DMS114 treated with DMSO at 0.1 percent for 48 hours (cell line): ENCODE data around the gene SLC14A1.
A peak's percentile ranks its signal among the peaks of the same experiment; 100 is the strongest.

Experiments used
- DNase-seq: peaks from one replicate; lab custom pipeline; 2025; ENCODE audit not compliant: unreplicated experiment; lab: John Stamatoyannopoulos, UW

The SLC14A1 gene

DNA sequence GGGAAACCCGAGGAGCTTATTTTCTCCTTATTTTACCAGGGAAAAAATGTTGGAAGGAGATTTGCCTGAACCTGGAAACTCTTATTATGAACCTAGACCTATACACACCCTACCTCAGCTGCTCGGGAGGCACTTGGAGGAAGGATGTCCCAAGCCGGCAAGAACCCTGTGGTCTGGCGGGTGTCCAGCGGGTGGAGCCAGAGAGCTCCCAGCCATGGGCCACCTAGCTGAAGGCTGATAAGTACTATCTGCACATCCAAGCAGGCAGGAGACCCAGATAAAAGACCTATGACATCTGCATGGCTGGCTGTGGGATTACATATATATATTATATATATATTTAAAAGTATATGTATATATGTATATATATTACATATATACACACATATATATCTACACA, 1.1 kb upstream of the SLC14A1 start:
- peak; percentile 63 for DNase-seq

DNA sequence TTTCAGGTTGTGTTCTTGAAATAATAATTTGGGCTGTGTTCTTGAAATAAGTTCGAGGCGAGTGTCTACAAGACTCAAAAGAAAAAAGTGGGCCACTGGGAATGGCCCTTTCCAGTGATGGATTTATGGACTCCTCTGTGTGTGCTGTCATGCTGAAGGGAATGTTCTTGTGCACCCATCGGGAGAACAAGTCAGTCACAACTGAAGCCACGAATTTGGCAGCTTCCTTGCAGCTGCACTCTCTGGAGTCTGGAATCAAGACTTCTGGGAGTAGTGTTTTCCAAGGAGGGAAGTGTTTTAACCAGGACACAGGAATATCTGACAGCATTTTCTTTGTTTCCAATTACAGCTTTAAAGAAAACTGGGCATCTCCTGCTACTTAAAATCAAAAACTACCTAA, 620 bp downstream of the SLC14A1 start:
- DNase-seq, result no peak

DNA sequence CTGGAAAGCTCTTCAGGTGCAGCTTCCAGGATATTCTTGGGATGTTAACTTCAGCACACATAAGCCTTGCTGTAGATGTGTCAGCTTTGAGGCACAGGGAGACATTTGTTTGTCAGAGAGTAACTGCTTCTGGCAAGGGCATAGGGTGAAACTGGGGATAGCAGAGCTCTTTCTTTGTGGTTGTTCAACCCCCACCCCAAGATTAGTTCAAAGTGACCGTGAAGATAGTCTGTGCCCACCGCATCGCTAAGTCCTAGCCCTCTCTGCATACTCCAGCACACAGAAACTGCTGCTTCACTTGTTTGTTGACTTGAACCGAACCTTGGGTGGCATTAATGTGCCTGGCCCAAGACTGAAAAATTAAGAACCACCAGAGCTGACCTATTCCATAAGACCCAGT, 1.4 kb downstream of the SLC14A1 start:
- no peak for DNase-seq

DNA sequence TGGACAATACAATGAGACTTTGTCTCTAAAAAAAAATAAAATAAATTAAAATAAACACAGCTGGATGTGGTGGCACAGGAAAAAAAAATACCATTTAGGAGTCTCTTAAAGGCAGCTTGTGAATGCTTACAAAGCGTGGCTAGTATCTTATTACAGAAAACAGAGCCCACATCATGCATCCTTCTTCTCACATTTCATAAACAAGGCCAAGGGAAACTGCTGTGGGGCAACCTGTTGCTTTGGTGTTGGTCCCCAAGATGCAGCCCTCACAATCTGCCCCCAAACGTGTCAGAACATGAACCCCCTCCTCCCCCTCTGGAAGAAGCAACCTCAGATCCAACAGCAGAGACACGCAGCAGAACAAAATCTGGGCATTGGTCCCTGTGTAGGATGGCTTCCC, 2.6 kb downstream of the SLC14A1 start:
- no peak for DNase-seq

DNA sequence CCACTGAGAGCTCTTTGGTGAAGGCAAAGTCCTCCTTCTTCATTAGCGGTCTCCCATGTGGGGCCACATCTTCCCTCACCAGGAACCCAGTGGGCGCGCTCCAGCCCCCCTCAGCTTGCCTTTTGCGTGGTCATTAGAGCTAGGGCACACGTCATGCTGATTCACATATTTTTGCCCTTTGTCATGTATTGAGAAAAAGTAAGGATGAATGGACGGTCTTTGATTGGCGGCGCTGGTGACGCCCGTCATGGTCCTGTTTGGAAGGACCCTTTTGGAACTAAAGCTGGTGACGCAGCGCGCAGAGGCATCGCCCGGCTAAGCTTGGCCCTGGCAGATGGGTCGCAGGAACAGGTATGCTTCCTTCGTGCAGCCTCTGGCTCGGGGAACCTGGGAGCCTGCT, 3.1 kb downstream of the SLC14A1 start:
- DNase-seq, result no peak

DNA sequence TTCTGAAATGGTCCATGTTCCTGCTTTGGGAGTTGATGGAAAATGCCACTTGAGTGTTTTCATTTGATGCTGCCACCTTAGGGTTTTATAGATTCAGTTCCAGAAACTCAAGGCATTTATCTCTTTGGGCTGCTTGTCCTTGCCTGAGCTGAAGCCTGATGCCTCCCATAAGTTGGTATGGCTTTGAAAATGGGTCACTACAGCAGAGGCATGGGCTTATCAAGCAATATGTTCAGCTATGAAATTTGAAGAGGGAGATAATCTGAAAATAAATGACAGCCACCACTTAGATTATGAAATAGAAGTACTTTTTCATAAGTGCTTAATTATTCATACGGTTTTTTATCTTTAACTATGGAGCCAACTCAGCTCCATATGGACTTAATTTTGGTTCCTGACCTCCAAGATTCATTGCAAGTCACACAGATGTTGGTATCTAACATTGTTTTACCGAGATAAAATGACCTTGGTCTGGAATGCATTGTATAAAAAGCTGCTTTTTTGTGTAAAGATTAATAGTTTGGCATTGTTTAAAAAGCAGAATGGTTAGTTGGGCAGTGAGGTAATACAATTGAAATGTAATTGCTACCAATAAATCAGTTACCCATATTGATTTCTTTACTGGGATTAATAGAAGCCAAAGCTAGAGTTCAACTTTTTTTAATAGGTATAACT, 4.5 kb downstream of the SLC14A1 start:
- DNase-seq, result no peak

DNA sequence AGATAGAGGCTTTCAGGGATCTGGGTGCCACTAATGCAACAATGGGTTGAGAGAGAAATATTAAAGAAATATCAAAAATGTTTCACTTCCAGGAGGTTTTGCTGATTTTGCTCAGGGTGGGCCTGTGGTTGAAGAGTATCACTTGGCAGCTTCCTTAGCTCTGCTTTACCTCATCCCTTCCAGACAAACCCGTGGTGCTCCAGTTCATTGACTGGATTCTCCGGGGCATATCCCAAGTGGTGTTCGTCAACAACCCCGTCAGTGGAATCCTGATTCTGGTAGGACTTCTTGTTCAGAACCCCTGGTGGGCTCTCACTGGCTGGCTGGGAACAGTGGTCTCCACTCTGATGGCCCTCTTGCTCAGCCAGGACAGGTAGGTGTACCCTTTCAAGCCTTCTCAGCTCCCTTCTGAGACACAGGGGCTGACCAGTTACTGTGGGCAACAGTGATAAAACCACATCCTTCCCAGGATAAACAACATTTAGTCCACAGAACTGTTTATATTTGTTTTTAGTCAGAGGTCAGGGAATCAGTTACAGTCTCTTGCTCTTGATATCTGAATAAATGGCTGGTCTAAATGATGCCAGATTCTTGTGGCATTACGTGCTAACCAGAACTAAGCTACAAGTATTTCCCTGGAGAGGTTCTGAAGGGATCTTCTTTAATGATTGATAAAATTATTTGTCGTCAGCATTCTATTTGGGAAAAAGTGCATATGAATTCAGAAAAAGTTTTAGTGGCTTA, 7.0 kb downstream of the SLC14A1 start:
- DNase-seq, result no peak

DNA sequence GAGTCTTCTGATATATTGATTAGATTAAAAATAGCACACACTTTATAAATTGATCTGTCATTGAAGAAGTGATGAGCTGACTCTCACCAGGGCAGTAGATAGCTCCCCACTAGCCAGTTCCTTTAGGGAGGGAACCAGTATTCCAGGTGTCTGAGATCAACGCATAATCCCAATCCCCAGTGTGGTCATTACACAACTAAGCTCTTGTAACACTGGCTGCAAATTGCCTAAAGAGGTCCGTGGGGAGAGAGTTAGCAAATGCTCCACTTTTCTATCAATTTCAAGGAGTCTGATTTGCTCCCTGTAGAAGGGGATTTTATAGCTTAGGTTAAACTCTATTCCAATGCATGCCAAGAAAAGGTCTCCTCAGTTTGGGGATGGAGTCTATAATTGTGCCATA, 7.7 kb downstream of the SLC14A1 start:
- no peak for DNase-seq

DNA sequence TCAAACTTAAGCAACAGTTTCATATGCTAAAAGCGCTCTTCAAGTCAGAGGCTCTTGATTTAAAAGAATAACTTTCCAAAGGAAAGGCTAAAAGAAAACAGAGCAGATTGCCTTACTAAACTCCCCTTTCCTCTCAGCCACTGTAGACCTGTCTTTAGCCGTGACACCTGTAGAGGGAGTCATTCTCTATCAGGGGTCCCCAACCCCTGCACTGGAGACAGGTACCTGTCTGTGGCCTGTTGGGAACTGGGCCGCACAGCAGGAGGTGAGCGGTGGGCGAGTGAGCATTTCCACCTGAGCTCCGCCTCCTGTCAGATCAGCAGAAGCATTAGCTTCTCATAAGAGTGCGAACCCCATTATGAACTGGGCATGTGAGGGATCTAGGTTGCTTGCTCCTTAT, 9.6 kb downstream of the SLC14A1 start:
- no peak for DNase-seq

DNA sequence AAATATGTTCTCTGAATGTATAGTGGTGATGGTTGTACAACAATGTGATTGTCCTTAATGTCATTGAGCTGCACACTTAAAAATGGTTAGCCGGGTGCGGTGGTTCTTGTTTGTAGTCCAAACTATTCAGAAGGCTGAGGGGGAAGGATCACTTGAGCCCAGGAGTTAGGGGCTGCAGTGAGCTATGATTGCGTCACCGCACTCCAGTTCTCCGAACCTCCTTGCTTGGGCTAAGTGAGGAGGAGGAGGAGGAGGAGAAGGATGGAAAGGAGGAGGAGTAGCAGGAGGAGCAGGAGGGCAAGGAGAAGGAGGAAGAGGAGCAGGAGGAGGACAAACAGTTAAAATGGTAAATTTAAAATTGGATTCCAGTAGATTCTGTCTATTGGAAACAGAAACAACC, 10.5 kb downstream of the SLC14A1 start:
- DNase-seq, result no peak

DNA sequence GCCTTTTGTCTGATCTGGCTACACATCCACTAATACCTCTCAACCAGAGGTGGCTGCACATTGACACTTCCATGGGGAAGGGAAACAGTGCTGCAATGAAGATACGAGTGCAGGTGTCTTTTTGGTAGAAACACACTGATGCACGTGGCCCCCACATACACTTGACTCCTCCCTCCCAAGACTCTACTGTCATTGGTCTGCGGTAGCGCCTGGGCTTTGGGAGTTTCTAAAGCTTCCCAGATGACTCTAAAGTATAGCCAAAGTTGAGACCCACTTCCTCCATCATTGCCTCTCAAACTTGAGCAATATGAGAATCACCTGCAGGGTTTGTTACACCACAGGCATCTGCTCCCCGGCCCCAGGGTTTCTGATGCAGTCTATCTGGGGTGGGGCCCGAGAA, 11.0 kb downstream of the SLC14A1 start:
- no peak for DNase-seq

DNA sequence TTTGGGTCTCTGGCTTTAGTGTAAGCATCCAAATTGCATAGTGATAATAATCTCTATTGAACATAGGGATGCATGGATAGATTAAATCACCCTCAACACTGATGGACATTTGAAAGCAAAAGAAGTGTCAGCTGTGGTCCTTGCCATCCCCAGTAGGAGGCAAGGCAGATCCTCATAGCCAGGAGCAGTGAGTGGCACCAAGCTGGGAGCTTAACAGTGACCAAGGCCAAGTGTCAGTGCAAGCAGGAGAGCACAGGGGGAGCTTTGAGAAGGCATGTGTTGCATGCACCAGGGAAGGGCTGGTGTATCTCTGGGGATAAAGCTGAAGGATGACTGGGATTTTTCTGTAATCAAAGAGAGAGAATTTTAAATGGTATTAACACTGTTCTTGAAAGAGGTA, 14.7 kb downstream of the SLC14A1 start:
- no peak for DNase-seq

DNA sequence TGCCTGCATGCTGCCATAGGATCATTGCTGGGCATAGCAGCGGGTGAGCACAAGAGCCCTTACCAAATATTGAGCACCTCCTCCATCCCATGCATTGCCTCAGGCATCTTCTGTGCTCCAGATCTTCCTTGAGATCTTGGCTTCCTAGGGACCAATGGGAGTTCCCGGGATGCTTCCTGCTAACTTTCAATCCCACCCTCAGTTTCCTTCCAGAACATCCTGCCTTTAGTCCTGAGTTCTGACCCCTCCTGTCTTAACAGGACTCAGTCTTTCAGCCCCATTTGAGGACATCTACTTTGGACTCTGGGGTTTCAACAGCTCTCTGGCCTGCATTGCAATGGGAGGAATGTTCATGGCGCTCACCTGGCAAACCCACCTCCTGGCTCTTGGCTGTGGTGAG, 15.3 kb downstream of the SLC14A1 start:
- DNase-seq, result no peak

DNA sequence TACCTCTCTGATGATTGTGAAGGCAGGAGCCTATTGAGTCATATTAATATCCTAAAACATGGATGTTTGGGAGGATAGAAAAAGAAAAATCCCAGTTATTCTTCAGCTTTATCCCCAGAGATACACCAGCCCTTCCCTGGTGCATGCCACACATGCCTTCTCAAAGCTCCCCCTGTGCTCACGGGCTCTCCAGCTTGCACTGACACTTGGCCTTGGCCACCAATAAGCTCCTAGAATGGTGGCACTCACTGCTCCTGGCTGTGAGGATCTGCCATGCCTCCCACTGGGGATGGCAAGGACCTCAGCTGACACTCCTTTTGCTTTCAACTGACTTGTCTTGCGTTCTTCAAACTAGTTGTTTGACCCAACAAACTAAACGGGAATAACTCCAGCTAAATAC, 15.9 kb downstream of the SLC14A1 start:
- no peak for DNase-seq

DNA sequence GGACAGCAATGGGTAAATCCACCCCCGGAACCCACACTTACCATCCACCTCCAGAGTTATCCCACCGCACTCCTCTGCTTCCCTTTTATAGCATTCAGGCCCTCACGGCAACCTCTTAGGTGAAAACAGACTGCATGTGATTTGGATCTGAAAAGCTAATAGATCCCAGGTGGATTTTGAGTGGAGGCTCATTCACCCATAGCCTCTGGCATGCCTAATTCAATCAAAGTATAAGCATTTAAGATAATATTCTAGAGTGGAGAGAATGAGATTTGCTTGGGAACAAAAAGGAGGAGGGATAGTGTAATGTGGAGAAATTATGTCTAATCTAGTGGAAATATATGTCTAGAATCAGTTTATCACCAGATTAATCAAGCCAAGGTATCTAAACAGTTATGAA, 17.1 kb downstream of the SLC14A1 start:
- no peak for DNase-seq

DNA sequence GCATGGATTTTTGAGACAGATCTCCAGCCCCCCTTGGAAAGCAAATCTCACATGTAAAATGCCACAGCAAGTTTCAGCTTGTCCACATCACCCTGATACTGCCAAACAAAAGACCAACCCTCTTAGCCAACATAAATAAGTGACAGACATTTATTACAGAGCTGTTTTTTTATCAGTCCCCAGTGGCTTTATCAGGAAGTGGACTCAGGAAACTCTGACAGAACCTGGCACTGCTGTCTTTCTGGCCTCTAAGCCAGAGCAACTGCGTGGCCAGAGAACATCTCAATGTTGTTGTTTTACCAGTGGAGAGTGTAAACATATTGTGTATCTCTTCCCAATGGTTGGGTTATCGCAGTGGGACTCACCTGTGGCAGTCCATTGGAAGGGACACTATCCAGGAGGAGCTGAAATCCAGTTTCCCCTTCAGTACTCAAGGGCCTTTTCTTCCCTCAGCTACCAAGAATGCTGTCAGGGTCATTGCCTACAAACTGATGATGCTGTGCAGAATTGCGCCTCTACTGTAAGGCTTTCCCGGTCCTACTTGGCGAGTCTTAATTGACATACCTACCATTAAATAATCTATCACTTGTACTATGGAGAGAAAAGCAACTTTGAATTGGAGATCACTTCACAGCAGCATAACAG, 22.0 kb downstream of the SLC14A1 start:
- no peak for DNase-seq

DNA sequence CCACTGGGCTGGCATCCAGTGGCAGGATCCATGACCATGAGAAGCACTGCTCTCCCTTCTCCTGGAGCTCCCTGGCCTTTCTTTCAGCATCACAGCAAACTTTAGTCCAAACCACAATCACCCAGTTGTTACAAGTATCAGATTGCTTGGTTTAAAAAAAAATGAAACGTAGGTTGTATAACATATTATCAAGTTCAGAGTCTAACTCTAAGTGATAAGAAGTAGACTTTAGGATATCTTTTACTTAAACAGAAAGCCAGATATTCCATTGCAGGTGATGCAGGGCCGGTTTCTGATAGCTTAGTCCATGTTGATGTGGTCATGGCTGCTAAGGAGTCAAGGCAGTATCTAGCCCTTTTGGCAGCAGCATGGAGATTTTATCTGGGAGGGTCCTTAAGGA, 24.5 kb downstream of the SLC14A1 start:
- no peak for DNase-seq

DNA sequence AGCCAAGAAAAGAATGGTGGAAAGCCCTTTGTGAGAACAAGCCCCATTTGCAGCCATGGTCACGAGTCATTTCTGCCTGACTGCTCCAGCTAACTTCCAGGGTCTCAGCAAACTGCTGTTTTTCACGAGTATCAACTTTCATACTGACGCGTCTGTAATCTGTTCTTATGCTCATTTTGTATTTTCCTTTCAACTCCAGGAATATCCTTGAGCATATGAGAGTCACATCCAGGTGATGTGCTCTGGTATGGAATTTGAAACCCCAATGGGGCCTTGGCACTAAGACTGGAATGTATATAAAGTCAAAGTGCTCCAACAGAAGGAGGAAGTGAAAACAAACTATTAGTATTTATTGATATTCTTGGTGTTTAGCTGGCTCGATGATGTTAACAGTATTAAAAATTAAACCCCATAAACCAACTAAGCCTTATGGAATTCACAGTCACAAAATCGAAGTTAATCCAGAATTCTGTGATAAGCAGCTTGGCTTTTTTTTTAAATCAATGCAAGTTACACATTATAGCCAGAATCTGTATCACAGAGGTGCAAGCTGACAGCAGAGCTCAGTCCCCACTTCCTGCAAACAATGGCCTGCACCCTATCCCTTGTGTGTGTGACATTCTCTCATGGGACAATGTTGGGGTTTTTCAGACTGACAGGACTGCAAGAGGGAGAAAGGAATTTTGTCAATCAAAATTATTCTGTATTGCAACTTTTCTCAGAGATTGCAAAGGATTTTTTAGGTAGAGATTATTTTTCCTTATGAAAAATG, 26.1 kb downstream of the SLC14A1 start:
- DNase-seq, result no peak

DNA sequence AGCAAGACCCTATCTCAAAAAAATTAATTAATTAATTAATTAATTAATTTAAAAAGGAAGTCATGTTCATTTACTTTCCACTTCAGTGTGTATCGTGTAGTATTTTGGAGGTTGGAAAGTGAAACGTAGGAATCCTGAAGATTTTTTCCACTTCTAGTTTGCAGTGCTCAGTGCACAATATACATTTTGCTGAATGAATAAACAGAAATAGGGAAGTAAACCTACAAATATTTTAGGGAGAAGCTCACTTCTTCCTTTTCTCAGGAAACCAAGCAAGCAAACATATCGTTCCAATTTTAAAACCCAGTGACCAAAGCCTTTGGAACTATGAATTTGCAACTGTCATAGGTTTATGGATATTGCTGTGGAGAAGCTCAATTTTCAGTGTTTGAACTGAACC, 27.8 kb downstream of the SLC14A1 start:
- no peak for DNase-seq

DNA sequence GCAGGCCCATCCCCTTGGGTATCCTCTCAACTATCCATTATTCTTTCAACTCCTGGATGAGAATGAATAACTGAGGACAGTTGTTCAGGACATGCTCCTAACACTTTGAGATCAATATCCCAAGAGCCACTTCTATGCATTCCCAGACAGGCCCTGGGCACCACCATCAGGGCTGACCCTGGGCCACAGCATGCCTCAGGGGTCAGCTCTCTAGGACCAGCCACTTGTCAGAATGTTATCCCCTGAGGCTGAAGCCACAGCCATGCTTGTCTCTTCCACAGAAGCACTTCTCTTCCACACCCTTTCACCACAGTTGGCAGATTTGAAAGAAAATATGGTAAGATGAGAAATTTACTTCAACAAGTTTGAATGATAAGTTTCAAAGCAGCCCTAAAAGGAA, 28.7 kb downstream of the SLC14A1 start:
- no peak for DNase-seq

DNA sequence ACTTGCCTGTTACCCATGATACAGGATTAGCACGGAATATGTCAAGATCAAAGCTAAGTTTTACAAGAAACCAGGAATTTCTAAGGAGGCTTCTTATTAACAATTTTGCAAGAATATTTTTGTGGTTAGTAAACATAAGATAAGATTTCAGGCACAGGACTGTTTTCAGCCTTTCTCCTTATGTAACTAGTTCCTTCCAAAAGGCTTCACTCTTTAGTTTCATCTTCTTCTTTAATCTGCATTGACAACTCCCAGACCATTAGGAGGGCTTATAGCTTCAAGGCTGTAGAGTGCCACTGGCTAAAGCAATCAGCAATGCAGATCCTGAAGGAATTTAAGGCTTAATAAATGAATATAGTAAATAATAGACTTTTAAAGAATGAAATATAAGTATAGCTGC, 29.3 kb downstream of the SLC14A1 start:
- no peak for DNase-seq

DNA sequence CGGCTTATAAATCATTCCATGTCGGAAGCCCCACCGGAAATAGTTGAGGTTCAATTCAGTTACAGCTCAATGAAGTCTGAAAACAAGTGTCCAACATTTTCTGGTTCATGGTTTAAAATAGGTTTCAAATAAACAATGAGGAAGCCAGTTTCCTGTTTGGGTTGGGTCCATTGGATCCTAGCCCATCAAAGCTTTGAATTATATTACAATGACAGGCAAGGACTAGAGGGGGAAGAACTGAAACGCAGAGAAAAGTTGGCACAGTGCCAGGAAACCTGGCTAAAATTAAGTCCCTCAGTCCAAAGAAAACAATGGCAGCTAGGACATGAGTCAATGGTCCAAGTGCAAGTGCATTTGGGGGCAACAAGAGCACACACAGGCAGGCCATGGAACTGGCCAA, 32.0 kb downstream of the SLC14A1 start:
- DNase-seq, result no peak
